Liver (tissue), 9 donors: ENCODE measurements around the gene ABLIM2. TPM values are rescaled to one million over a fixed set of nuclear protein-coding genes. Genes with fewer than 3 reads are reported as not detected.

Experiments
- DNase-seq: peaks from one replicate; pipeline ENCODE4 v3.0.0-alpha.2; 2017; ENCODE audit warnings: low spot score
- H3K27ac ChIP-seq, 2 donors: one replicate each; pipeline ENCODE4 v1.7.0; 2013; ENCODE audit warnings: inconsistent platforms in 2 of 2, low read length in 2 of 2, control low read depth in 1 of 2, low read depth in 1 of 2, mild to moderate bottlenecking in 1 of 2
- H3K27me3 ChIP-seq, 4 donors: one replicate each; pipeline versions ENCODE4 v1.6.1 to v1.7.0; 2013; ENCODE audit warnings: low read length in 3 of 4, inconsistent platforms in 1 of 4, mild to moderate bottlenecking in 1 of 4, moderate library complexity in 1 of 4; ENCODE audit not compliant: control insufficient read depth in 4 of 4, insufficient read depth in 4 of 4
- H3K36me3 ChIP-seq, 4 donors: one replicate each; pipeline versions ENCODE4 v1.6.1 to v1.7.0; 2013; ENCODE audit warnings: low read length in 3 of 4, mild to moderate bottlenecking in 3 of 4, low read depth in 1 of 4, moderate library complexity in 1 of 4; ENCODE audit not compliant: control insufficient read depth in 4 of 4, insufficient read depth in 3 of 4
- H3K4me1 ChIP-seq, 4 donors: one replicate each; pipeline versions ENCODE4 v1.6.1 to v1.7.0; 2013; ENCODE audit warnings: low read length in 3 of 4, mild to moderate bottlenecking in 3 of 4, moderate library complexity in 1 of 4; ENCODE audit not compliant: control insufficient read depth in 4 of 4, insufficient read depth in 4 of 4
- H3K4me3 ChIP-seq, 3 donors: one replicate each; pipeline versions ENCODE4 v1.6.1 to v1.7.0; 2013; ENCODE audit warnings: low read length in 3 of 3, control low read depth in 1 of 3, low read depth in 1 of 3, mild to moderate bottlenecking in 1 of 3
- H3K9ac ChIP-seq, 2 donors: one replicate each; pipeline ENCODE4 v1.7.0; 2013; ENCODE audit warnings: low read length in 2 of 2, mild to moderate bottlenecking in 2 of 2, moderate library complexity in 2 of 2, control low read depth in 1 of 2, low read depth in 1 of 2
- H3K9me3 ChIP-seq, 4 donors: one replicate each; pipeline versions ENCODE4 v1.6.1 to v1.7.0; 2013; ENCODE audit warnings: low read length in 3 of 4; ENCODE audit not compliant: control insufficient read depth in 4 of 4
- ATF3 ChIP-seq: IDR thresholded peaks from 2 replicates; pipeline ENCODE4 v1.6.1; 2016; ENCODE audit warnings: antibody characterized with exemption
- CTCF ChIP-seq: fragments of 150-350 bp; IDR thresholded peaks from 2 replicates; pipeline ENCODE4 v1.5.1; 2017; ENCODE audit warnings: improper control_type of control experiment, low read depth, low read length; ENCODE audit not compliant: missing input control
- EGR1 ChIP-seq, 2 donors: IDR thresholded peaks; 2 replicates each; pipeline ENCODE4 v1.6.1; 2016 to 2018; ENCODE audit warnings: antibody characterized with exemption in 2 of 2, low read depth in 2 of 2
- FOXA1 ChIP-seq: IDR thresholded peaks from 2 replicates; pipeline ENCODE4 v1.6.1; 2016; ENCODE audit warnings: antibody characterized with exemption
- FOXA2 ChIP-seq: IDR thresholded peaks from 2 replicates; pipeline ENCODE4 v1.6.1; 2016; ENCODE audit warnings: antibody characterized with exemption
- GABPA ChIP-seq, 2 donors: IDR thresholded peaks in 1 of 2; conservative IDR thresholded peaks in 1 of 2; 2 replicates each; pipeline ENCODE4 v1.6.1; 2016; ENCODE audit warnings: antibody characterized with exemption in 2 of 2, mild to moderate bottlenecking in 1 of 2, moderate library complexity in 1 of 2
- HNF4A ChIP-seq, 2 donors: conservative IDR thresholded peaks; 2 replicates each; pipeline ENCODE4 v1.6.1; 2016; ENCODE audit warnings: antibody characterized with exemption in 2 of 2, mild to moderate bottlenecking in 2 of 2
- HNF4G ChIP-seq: IDR thresholded peaks from 2 replicates; pipeline ENCODE4 v1.6.1; 2016; ENCODE audit warnings: antibody characterized with exemption
- JUND ChIP-seq, 2 donors: IDR thresholded peaks; 2 replicates each; pipeline ENCODE4 v1.6.1; 2016; ENCODE audit warnings: antibody characterized with exemption in 2 of 2
- MAX ChIP-seq: IDR thresholded peaks from 2 replicates; pipeline ENCODE4 v1.6.1; 2016; ENCODE audit warnings: antibody characterized with exemption
- NR2F2 ChIP-seq: IDR thresholded peaks from 2 replicates; pipeline ENCODE4 v1.6.1; 2016; ENCODE audit warnings: antibody characterized with exemption
- RAD21 ChIP-seq, 2 donors: IDR thresholded peaks; 2 replicates each; pipeline ENCODE4 v1.6.1; 2016; ENCODE audit warnings: antibody characterized with exemption in 2 of 2, mild to moderate bottlenecking in 2 of 2
- REST ChIP-seq: IDR thresholded peaks from 2 replicates; pipeline ENCODE4 v1.6.1; 2016; ENCODE audit warnings: antibody characterized with exemption, mild to moderate bottlenecking
- RXRA ChIP-seq, 2 donors: IDR thresholded peaks; 2 replicates each; pipeline ENCODE4 v1.6.1; 2017 to 2018; ENCODE audit warnings: antibody characterized with exemption in 2 of 2, mild to moderate bottlenecking in 1 of 2
- SP1 ChIP-seq: IDR thresholded peaks from 2 replicates; pipeline ENCODE4 v1.6.1; 2018; ENCODE audit warnings: antibody characterized with exemption, mild to moderate bottlenecking
- TAF1 ChIP-seq: conservative IDR thresholded peaks from 2 replicates; pipeline ENCODE4 v1.6.1; 2016; ENCODE audit warnings: antibody characterized with exemption, mild to moderate bottlenecking
- YY1 ChIP-seq: IDR thresholded peaks from 2 replicates; pipeline ENCODE4 v1.6.1; 2016; ENCODE audit warnings: antibody characterized with exemption, mild to moderate bottlenecking
- ZBTB33 ChIP-seq: IDR thresholded peaks from 2 replicates; pipeline ENCODE4 v1.6.1; 2016; ENCODE audit warnings: antibody characterized with exemption
- WGBS: extraction: QIAGEN DNeasy Blood & Tissue Kit; methylation state at CpG from one replicate; pipeline ENCODE4 v1.1.7; 2013; 5-methylcytosine and 5-hydroxymethylcytosine counted together
- polyA plus RNA-seq, 2 donors: library from polyadenylated mRNA; stranded (reverse) in 1 of 2; unstranded in 1 of 2; fragments of 200-250 nt in 1 of 2; fragments of >200 nt in 1 of 2; fragmentation: Nextera tagmentation in 1 of 2; extraction: Ambion mirVana in 1 of 2; gene quantifications; one replicate each; pipeline versions ENCODE4 v1.2.1 to v1.2.3, GENCODE V29; 2013 to 2015
- total RNA-seq, 2 donors: library from RNA; depleted of rRNA; stranded (reverse); fragments of >200 nt; gene quantifications; one replicate each; pipeline ENCODE4 v1.2.3, GENCODE V29; 2014
- donor health status: healthy.
- donor health status: healthy.
- donor health status: healthy.
- donor health status: healthy.
- donor health status: healthy.

ABLIM2 gene
- total and polyA plus RNA-seq, 4 donors: 0.75 to 2.5 (median 0.93) TPM

GRCh38 chr4:7924163-7924562 lies 234.4 kb downstream of the ABLIM2 start:
- TF ChIP-seq SP1 (no peak), MAX (no peak), CTCF (no peak), FOXA1 (no peak), JUND (IDR thresholded peaks at IDR 0.05) (no peak), RXRA (IDR thresholded peaks at IDR 0.05) (no peak)
- no peaks in the 10 kb centered on the region for H3K9me3 ChIP-seq
- no peak overlapping the region for H3K27ac ChIP-seq
- no peaks in the 10 kb centered on the region for H3K27me3 ChIP-seq
- no peaks in the 10 kb centered on the region for H3K4me1 ChIP-seq
- DNase-seq: no peak
- H3K9ac ChIP-seq: no peak overlapping the region
- no peak overlapping the region for H3K4me3 ChIP-seq
- no peaks in the 10 kb centered on the region for H3K36me3 ChIP-seq
- WGBS: 68% methylated on average over 7 of the region's 7 CpGs

GRCh38 chr4:7922466-7922865 lies 236.1 kb downstream of the ABLIM2 start:
- Histone ChIP-seq H3K9ac (no peak overlapping the region), H3K9me3 (no peaks in the 10 kb centered on the region), H3K36me3 (no peaks in the 10 kb centered on the region), H3K27me3 (no peaks in the 10 kb centered on the region), H3K4me3 (no peak overlapping the region), H3K27ac (no peak overlapping the region), H3K4me1 (no peaks in the 10 kb centered on the region)
- TF ChIP-seq TAF1: no peak
- no peak for TF ChIP-seq GABPA (IDR thresholded peaks at IDR 0.05 in 1 of 2, conservative IDR thresholded peaks at IDR 0.05 in 1 of 2)
- no peak for TF ChIP-seq EGR1 (IDR thresholded peaks at IDR 0.05; ENCODE audit: low read depth in 2 of 2)
- TF ChIP-seq ATF3: no peak
- no peak for TF ChIP-seq HNF4G
- TF ChIP-seq MAX: no peak
- TF ChIP-seq RXRA (IDR thresholded peaks at IDR 0.05): no peak
- TF ChIP-seq YY1: no peak
- TF ChIP-seq FOXA2: no peak
- no peak for TF ChIP-seq RAD21 (IDR thresholded peaks at IDR 0.05)
- TF ChIP-seq ZBTB33: no peak
- no peak for TF ChIP-seq REST
- TF ChIP-seq CTCF: no peak
- no peak for TF ChIP-seq FOXA1
- no peak for TF ChIP-seq SP1
- TF ChIP-seq NR2F2: no peak
- no peak for TF ChIP-seq HNF4A (conservative IDR thresholded peaks at IDR 0.05)
- TF ChIP-seq JUND (IDR thresholded peaks at IDR 0.05): no peak
- DNase-seq: no peak
- 97% methylated on average over 7 of the region's 7 CpGs for WGBS
